Astrocyte of the spinal cord (primary cell): ENCODE data around the gene MTFR1L.
A peak's percentile ranks its signal among the peaks of the same experiment; 100 is the strongest.

ENCODE experiments used
- DNase-seq: peaks from one replicate; pipeline ENCODE4 v3.0.0; 2011; ENCODE audit warnings: low read depth, low spot score
- H3K4me3 ChIP-seq: 2 replicates; pipeline ENCODE4 v1.5.1; 2011; ENCODE audit warnings: low read depth, mild to moderate bottlenecking, low read length, moderate library complexity
- CTCF ChIP-seq: IDR thresholded peaks from 2 replicates; pipeline ENCODE4 v1.5.1; 2012; ENCODE audit warnings: low read depth, mild to moderate bottlenecking, low read length, inconsistent platforms
- in situ Hi-C: cut with HindIII; loops from 2 replicates; pipeline ENCODE4 v1.10.0; 2017; ENCODE audit warnings: low sequenced_read_pairs

MTFR1L gene

GRCh38 chr1:25796811-25797458, 22.8 kb upstream of the MTFR1L start:
- peak; percentile 72 for DNase-seq
- TF ChIP-seq CTCF, result peak; percentile 86
- H3K4me3 ChIP-seq, result no peak overlapping the region
- in situ Hi-C loops, result no loop called here

GRCh38 chr1:25797939-25798338, 21.8 kb upstream of the MTFR1L start:
- DNase-seq, result no peak
- in situ Hi-C loops, result no loop called here
- peak; percentile 59 for TF ChIP-seq CTCF
- no peak overlapping the region for H3K4me3 ChIP-seq

GRCh38 chr1:25798666-25799351, 20.9 kb upstream of the MTFR1L start:
- DNase-seq, result no peak
- in situ Hi-C loops, result no loop called here
- TF ChIP-seq CTCF, result no peak

GRCh38 chr1:25799352-25799934, 20.3 kb upstream of the MTFR1L start:
- no peak for TF ChIP-seq CTCF
- peak overlapping the region; percentile 45 for H3K4me3 ChIP-seq
- in situ Hi-C loops, result no loop called here
- no peak for DNase-seq

More at GRCh38 chr1:25798666-25799351, 20.9 kb upstream of the MTFR1L start:
- no peak overlapping the region for H3K4me3 ChIP-seq

- peak within 1 kb of the TSS; percentile 58 for H3K4me3 ChIP-seq
- DNase-seq, result peak; percentile 61
- in situ Hi-C loops, result no loop called here
- TF ChIP-seq CTCF, result no peak
Observed at GRCh38 chr1:25799935-25800702, 19.6 kb upstream of the MTFR1L start, which contains the start of gene SELENON. Gene SELENON, plus strand, starts transcription at chr1:25800193. Its CDS starts 38 bp downstream, at chr1:25800231.

- no peak for DNase-seq
- TF ChIP-seq CTCF, result no peak
- in situ Hi-C loops, result no loop called here
- H3K4me3 ChIP-seq, result peak overlapping the region; percentile 58
Observed at GRCh38 chr1:25800703-25801377, 18.9 kb upstream of the MTFR1L start.
